PC-9 (cell line): ENCODE results near the gene IFNAR1. TPM values are rescaled to one million over a fixed set of nuclear protein-coding genes. Genes with fewer than 3 reads are reported as not detected.
A peak's percentile ranks its signal among the peaks of the same experiment; 100 is the strongest.

Experiments used
- BruUV-seq: library from RNA; stranded (reverse); fragments of 400-500 nt; replicated peaks from 2 replicates; lab custom pipeline; 2021; lab: Mats Ljungman, UMichigan
- CTCF ChIA-PET: fragments of 300-600 bp; sonication (Branson Sonifier 250); formaldehyde crosslinking; loops from one replicate; lab custom pipeline; 2022; ENCODE audit warnings: antibody characterized with exemption; lab: Charles Lee
- POLR2A ChIA-PET: fragments of 300-600 bp; sonication (Branson Sonifier 250); formaldehyde crosslinking; loops from one replicate; lab custom pipeline; 2022; ENCODE audit warnings: antibody characterized with exemption; ENCODE audit not compliant: unreplicated experiment; lab: Charles Lee
- DNase-seq, 2 experiments: peaks; one replicate each; pipeline versions ENCODE4 v3.0.0 to v3.0.0-alpha.2; 2015 to 2022; ENCODE audit warnings: mixed read lengths in 1 of 2
- H2AFZ ChIP-seq: fragments of 200-600 bp; sonication (generic); 2 replicates; pipeline ENCODE4 v1.8.1; 2017; ENCODE audit warnings: antibody characterized with exemption
- H3F3A ChIP-seq: fragments of 200-600 bp; sonication (generic); 2 replicates; pipeline ENCODE4 v1.8.1; 2017; ENCODE audit warnings: antibody characterized with exemption, mild to moderate bottlenecking, low read depth; ENCODE audit not compliant: insufficient read depth
- H3K27ac ChIP-seq: fragments of 200-600 bp; sonication (generic); 2 replicates; pipeline ENCODE4 v1.6.1; 2016; ENCODE audit warnings: mixed run types
- H3K27me3 ChIP-seq: fragments of 200-600 bp; sonication (generic); 2 replicates; pipeline ENCODE4 v1.6.1; 2016; ENCODE audit warnings: low read depth, mixed run types; ENCODE audit not compliant: insufficient read depth
- H3K36me3 ChIP-seq: fragments of 200-600 bp; sonication (generic); 2 replicates; pipeline ENCODE4 v1.6.1; 2016; ENCODE audit warnings: low read depth, mixed run types
- H3K4me1 ChIP-seq: fragments of 200-600 bp; sonication (generic); replicated peaks from 2 replicates; pipeline ENCODE4 v1.6.1; 2016; ENCODE audit warnings: mixed run types; ENCODE audit not compliant: insufficient read depth
- H3K4me2 ChIP-seq: fragments of 200-600 bp; sonication (generic); 2 replicates; pipeline ENCODE4 v1.6.1; 2017; ENCODE audit warnings: mixed run types
- H3K4me3 ChIP-seq: fragments of 200-600 bp; sonication (generic); 2 replicates; pipeline ENCODE4 v1.6.1; 2016; ENCODE audit warnings: mixed run types
- H3K79me2 ChIP-seq: fragments of 200-600 bp; sonication (generic); 2 replicates; pipeline ENCODE4 v1.6.1; 2017; ENCODE audit warnings: low read depth, mixed run types
- H3K9me2 ChIP-seq: fragments of 200-600 bp; sonication (generic); 2 replicates; pipeline ENCODE4 v1.8.1; 2017; ENCODE audit warnings: mild to moderate bottlenecking; ENCODE audit not compliant: insufficient read depth
- H3K9me3 ChIP-seq: fragments of 200-600 bp; sonication (generic); 2 replicates; pipeline ENCODE4 v1.8.1; 2016; ENCODE audit warnings: low read depth; ENCODE audit not compliant: insufficient read depth
- H4K20me1 ChIP-seq: fragments of 200-600 bp; sonication (generic); 2 replicates; pipeline ENCODE4 v1.8.1; 2017; ENCODE audit not compliant: insufficient read depth
- CTCF ChIP-seq: fragments of 200-600 bp; sonication (generic); conservative IDR thresholded peaks from 2 replicates; pipeline ENCODE4 v1.6.1; 2017; ENCODE audit warnings: mixed run types, antibody characterized with exemption, mild to moderate bottlenecking, moderate library complexity
- EZH2 ChIP-seq: fragments of 200-600 bp; sonication (generic); IDR thresholded peaks from 2 replicates; pipeline ENCODE4 v1.8.0; 2017; ENCODE audit warnings: antibody characterized with exemption, low read depth
- intact Hi-C: fragments of 100-400 bp; cut with micrococcal nuclease; formaldehyde crosslinking; loops from one replicate; pipeline ENCODE4 v1.10.0; 2022; ENCODE audit not compliant: unreplicated experiment
- total RNA-seq: library from RNA; stranded (reverse); gene quantifications from 2 replicates; pipeline ENCODE4 v1.2.3, GENCODE V29; 2021

IFNAR1 gene
- total RNA-seq, 1 experiment from 2014 or later, result 25.5 TPM

GRCh38 chr21:33402001-33402979 lies 77.5 kb downstream of the IFNAR1 start:
- BruUV-seq, result no TSS peak
- Histone ChIP-seq H3K27ac (no peak overlapping the region), H3K9me3 (no peaks in the 10 kb centered on the region), H4K20me1 (peaks cover 10% of the 10 kb centered on the region; the same call in 1 of the 2 replicates), H3K4me2 (peak overlapping the region; percentile 64), H3K27me3 (no peaks in the 10 kb centered on the region), H3K36me3 (no peaks in the 10 kb centered on the region), H3K79me2 (peaks cover 38% of the 10 kb centered on the region), H3K4me1 (peaks cover 8% of the 10 kb centered on the region; the same call in 1 of the 2 replicates), H2AFZ (no peak overlapping the region), H3F3A (peaks cover 4% of the 10 kb centered on the region; the same call in 1 of the 2 replicates), H3K9me2 (no peaks in the 10 kb centered on the region), H3K4me3 (peak overlapping the region; percentile 49; the same call in 1 of the 2 replicates)
- intact Hi-C loops, result no loop called here
- ChIA-PET POLR2A (interaction anchor here (0.6 kb wide), 1 partner anchor 893 kb away, joined by 15 read pairs; no protein-coding TSS in a partner anchor), CTCF (no interaction called here)
- TF ChIP-seq CTCF (no peak), EZH2 (no peak)
- no peak for DNase-seq

- DNase-seq, result peak in 1 of 2 experiments; percentile 9
- Histone ChIP-seq H3K79me2 (peaks cover 44% of the 10 kb centered on the region), H3K36me3 (no peaks in the 10 kb centered on the region; the same call in 1 of the 2 replicates), H2AFZ (peak within 1 kb of the TSS; percentile 77), H3K9me3 (no peaks in the 10 kb centered on the region), H3K27ac (peak within 1 kb of the TSS; percentile 56), H3K4me1 (peaks cover 8% of the 10 kb centered on the region; the same call in 1 of the 2 replicates), H3K27me3 (no peaks in the 10 kb centered on the region), H4K20me1 (peaks cover 10% of the 10 kb centered on the region; the same call in 1 of the 2 replicates), H3K9me2 (no peaks in the 10 kb centered on the region), H3K4me2 (peak within 1 kb of the TSS; percentile 85), H3F3A (peaks cover 4% of the 10 kb centered on the region; the same call in 1 of the 2 replicates), H3K4me3 (peak within 1 kb of the TSS; percentile 65)
- intact Hi-C loops, result no loop called here
- POLR2A ChIA-PET, result interaction anchor here (0.6 to 0.7 kb wide), 2 partner anchors 20 to 894 kb away, joined by 8 to 15 read pairs; no protein-coding TSS in a partner anchor
- TF ChIP-seq EZH2 (no peak), CTCF (no peak)
- BruUV-seq, result no TSS peak
- CTCF ChIA-PET, result no interaction called here
Measured at GRCh38 chr21:33403128-33403785, 78.5 kb downstream of the IFNAR1 start, which contains the start of gene IFNGR2. Gene IFNGR2, plus strand, starts transcription at chr21:33403413. Its CDS starts 131 bp downstream, at chr21:33403544.
